Neuron (in vitro differentiated cells): ENCODE data around the gene IL23A.

Experiments
- H2AFZ ChIP-seq: one replicate; pipeline ENCODE4 v1.6.1; 2013; ENCODE audit warnings: low read depth, mild to moderate bottlenecking, inconsistent platforms, low read length, moderate library complexity
- H3K27me3 ChIP-seq: one replicate; pipeline ENCODE4 v1.6.1; 2013; ENCODE audit warnings: low read length; ENCODE audit not compliant: insufficient read depth
- H3K36me3 ChIP-seq: one replicate; pipeline ENCODE4 v1.6.1; 2013; ENCODE audit warnings: low read length; ENCODE audit not compliant: insufficient read depth
- H3K4me1 ChIP-seq: one replicate; pipeline ENCODE4 v1.6.1; 2013; ENCODE audit warnings: low read length; ENCODE audit not compliant: insufficient read depth
- H3K4me3 ChIP-seq: 2 replicates; pipeline ENCODE4 v1.5.1; 2013; ENCODE audit warnings: mild to moderate bottlenecking, low read length, moderate library complexity
- H3K9me3 ChIP-seq: one replicate; pipeline ENCODE4 v1.6.1; 2013; ENCODE audit warnings: low read length

Gene IL23A

DNA sequence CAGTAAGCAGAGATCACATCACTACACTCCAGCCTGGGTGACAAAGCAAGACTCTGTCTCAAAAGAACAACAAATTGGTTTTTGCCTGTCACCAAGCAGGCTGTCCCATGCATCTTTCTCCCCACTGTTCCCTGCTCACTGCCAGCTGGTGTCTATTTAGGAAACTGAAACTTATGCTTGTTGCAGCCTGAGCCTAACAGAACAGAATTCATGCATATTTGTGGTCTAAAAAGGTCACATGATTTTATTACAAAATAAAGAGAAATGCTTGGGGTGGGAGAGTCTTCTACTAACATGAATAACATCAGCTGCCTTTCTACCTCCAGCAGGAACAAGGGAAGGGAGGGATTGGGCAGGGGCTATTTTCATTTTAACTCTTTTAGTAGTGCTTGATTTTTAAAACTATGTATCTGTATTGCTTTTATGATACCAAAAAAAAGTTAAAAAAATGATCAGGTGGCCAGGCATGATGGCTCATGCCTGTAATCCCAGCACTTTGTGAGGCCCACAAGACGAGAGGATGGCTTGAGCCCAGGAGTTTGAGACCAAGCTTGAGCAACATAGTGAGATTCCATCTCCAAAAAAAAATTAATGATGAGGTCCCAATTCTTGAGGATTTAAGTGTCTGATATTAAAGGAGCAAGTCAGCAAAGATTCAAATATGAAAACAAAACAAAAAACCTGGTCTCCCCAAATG is 20.3 kb downstream of the IL23A start:
- H3K4me3 ChIP-seq, result peak overlapping the region; percentile 98

DNA sequence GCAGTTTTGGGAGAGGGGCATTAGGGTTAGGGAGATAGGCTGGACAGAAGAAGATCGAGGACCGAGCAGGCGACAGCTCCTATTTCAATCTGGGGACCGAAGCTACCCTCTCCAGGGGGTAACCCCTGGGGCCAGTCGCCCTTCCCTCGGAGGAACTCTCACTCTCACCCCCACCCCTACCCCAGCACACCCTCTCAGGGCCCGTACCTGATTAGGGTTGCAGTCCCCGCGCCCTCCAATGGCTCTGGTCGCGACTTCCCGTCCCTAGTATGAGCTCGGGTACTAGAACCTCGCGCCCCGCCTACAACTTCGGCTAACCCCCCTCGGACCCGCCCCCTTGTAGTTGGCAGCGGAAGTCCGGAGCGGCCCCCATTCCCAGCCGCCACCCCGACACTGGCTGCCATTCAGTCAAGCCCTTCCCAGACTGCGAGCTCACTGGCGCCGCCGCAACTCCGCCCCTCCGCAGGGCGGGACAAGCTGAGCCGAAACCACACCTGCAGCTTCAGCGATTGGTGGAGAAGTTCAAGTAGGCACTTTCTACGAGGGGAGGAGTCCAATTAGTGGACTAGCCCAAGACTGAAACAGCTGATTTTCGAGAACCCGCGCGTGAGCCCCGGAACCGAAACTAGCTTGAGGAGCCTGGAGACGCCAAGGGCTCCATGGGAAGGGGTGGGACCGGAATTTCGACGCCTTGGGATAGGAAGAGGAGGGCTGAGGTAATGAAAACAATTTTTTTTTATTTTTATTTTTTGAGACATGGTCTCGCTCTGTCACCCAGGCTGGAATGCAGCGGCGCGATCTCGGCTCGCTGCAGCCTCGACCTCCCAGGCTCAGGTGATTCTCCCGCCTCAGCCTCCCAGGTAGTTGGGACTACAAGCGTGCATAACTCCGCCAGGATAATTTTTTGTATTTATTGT is 21.4 kb downstream of the IL23A start, which contains the start of gene STAT2:
Gene STAT2, minus strand, starts transcription at position 257 of the 917 bp plus-strand sequence. CDS start 3,536 bp downstream, outside the sequence.
- H3K36me3 ChIP-seq, result peaks cover 12% of the 10 kb centered on the region
- H2AFZ ChIP-seq, result peak within 1 kb of the TSS; percentile 58
- H3K4me3 ChIP-seq, result peak within 1 kb of the TSS; percentile 98
- peaks cover 15% of the 10 kb centered on the region for H3K4me1 ChIP-seq
- no peaks in the 10 kb centered on the region for H3K9me3 ChIP-seq
- no peaks in the 10 kb centered on the region for H3K27me3 ChIP-seq

More for the DNA sequence above, 20.3 kb downstream of the IL23A start:
- no peaks in the 10 kb centered on the region for H3K27me3 ChIP-seq
- H3K9me3 ChIP-seq, result no peaks in the 10 kb centered on the region
- H3K4me1 ChIP-seq, result peaks cover 15% of the 10 kb centered on the region
- H3K36me3 ChIP-seq, result peaks cover 23% of the 10 kb centered on the region
- H2AFZ ChIP-seq, result no peak overlapping the region

DNA sequence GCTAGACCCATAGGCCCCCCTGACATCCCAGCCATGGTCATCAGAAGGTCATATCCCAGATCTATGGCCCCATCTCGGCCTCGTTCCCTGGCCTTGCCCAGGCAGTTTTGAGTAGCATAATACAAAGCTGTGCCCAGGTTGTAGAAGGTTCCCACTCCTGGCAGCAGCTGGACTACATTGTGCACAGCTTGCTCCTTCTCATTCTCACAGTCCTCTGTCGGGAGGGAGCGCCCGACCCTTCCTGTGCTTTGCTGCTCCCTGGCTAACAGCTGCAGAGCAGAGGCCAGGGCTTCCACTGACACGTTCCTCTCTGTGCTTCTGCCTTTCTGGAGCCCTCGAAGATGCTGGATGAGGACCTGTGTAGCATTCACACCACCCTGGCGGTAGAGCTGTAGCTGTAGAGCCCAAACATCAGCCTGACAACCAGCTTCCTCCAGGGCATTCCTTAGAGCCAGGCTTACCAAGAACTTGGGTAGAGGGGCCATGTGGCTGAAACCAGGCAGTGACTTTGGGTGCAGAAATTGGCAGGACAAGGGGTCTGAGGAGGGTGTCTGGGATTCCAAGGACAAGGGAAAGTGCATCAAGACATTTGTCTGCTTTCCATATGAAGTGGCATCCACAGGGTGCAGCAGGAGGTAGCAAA is 22.9 kb downstream of the IL23A start:
- H2AFZ ChIP-seq, result no peak overlapping the region
- H3K9me3 ChIP-seq, result no peaks in the 10 kb centered on the region
- H3K27me3 ChIP-seq, result no peaks in the 10 kb centered on the region
- no peaks in the 10 kb centered on the region for H3K36me3 ChIP-seq
- H3K4me1 ChIP-seq, result peaks cover 15% of the 10 kb centered on the region
- peak overlapping the region; percentile 98 for H3K4me3 ChIP-seq

DNA sequence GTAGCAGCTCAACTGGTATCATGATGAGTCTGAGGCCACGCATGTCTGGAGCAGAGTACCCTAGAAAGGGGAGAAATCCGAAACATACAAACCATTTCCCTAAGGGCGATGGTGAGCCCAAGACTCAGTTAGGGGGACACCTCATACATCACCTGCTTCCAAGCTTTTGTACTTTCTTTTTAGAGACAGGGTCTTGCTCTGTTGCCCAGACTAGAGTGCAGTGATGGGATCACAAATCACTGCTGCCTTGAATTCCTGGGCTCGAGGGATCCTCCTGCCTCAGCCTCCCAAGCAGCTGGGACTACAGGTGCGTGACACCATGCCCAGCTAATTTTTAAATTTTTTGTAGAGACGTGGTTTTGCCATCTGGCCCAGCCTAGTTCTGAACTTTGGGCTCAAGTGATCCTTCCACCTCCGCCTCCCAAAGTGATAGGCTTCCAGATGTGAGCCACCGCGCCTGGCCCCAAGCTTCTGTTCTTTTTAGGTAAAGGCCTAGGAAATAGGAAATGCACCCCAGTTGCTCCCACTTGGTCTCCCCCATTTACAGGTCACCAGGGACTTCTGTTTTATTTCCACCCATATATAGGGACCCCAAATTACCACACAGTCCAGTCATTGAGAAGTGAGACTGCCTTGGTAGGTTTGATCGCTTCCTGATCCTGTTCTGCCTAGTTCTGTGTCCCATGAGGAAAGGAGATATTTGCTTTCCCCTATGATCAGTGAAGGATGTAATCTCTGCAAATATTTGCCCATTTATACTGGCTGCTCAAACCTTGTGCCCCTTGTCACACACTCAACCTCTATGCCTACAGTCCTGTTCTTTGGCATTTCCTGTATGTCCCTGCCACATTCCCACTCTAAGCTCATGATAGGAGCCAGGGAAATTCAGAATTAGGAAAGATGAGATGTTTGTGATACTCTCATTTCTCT is 23.7 kb downstream of the IL23A start, which contains the start of gene APOF:
Gene APOF, minus strand, starts transcription at position 728 of the 930 bp plus-strand sequence. Its CDS starts 112 bp downstream, at position 616.
- H3K4me3 ChIP-seq, result no peak within 1 kb of the TSS

DNA sequence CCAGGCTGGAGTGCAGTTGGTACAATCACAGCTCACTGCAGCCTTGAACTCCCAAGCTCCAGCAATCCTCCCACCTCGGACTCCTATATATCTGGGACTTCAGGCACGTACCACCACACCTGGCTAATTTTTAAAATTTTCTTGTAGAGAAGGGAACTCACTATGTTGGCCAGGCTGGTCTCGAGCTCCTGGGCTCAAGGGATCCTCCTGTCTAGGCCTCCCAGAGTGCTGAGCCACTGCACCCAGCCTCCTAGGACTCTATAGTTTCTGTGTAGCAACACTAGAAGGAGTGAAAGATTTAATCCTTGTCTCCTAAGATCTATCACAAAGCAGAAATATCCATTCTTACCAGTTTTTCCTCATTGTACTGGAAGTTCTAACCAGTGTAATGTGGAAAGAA is 28.3 kb downstream of the IL23A start:
- H3K36me3 ChIP-seq, result no peaks in the 10 kb centered on the region
- H3K4me1 ChIP-seq, result no peaks in the 10 kb centered on the region
- no peaks in the 10 kb centered on the region for H3K27me3 ChIP-seq
- no peak overlapping the region for H3K4me3 ChIP-seq
- H2AFZ ChIP-seq, result no peak overlapping the region
- no peaks in the 10 kb centered on the region for H3K9me3 ChIP-seq

More for the DNA sequence above, 23.7 kb downstream of the IL23A start, which contains the start of gene APOF:
- Histone ChIP-seq H2AFZ (no peak within 1 kb of the TSS), H3K9me3 (no peaks in the 10 kb centered on the region), H3K27me3 (no peaks in the 10 kb centered on the region), H3K4me1 (peaks cover 15% of the 10 kb centered on the region), H3K36me3 (no peaks in the 10 kb centered on the region)

DNA sequence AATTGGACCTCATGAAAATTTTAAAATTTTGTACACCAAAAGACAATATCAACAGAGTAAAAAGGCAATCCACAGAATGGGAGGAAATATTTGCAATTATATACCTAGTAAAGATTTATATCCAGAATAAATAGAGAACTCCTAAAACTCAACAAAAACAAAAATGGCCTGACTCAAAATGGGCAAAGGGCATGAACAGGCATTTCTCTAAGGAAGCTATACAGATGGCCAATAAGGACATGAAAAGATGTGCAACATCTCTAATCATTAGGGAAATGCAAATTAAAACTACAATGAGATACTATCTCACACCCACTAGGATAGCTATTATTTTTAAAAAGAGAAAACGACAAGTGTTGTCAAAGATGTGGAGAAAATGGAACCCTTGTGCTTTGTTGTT is 34.8 kb downstream of the IL23A start:
- Histone ChIP-seq H3K9me3 (no peaks in the 10 kb centered on the region), H3K4me1 (peaks cover 8% of the 10 kb centered on the region), H2AFZ (no peak overlapping the region), H3K27me3 (no peaks in the 10 kb centered on the region), H3K4me3 (no peak overlapping the region), H3K36me3 (no peaks in the 10 kb centered on the region)

DNA sequence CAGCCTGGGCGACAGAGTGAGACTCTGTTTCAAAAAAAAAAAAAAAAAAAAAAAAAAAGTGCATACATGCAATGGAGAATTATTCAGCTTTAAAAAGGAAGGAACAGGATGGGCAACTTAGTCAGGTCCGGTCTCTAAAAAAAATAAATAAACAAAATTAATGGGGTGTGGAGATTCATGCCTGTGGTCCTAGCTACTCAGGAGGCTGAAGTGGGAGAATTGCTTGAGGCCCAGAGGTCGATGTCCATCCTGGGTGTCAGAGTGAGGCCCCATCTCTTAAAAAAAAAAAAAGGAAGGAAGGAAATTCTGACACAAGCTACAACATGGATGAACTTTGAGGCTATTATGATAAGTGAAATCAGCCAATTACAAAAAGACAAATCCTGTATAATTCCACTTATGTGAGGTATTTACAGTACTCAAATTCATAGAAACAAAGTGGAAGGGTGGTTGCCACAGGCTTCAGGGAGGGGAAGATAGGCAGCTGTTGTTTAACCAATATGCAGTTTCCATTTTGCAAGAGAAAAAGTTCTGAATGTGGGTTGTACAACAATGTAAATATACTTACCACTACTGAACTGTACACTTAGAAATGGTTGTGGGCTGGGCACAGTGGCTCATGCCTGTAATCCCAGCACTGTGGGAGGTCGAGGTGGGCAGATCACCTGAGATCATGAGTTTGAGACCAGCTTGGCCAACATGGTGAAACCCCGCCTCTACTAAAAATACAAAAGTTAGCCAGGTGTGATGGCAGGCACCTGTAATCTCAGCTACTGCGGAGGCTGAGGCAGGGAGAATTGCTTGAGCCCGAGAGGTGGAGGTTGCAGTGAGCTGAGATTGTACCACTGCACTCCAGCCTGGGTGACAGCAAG is 36.3 kb downstream of the IL23A start:
- Histone ChIP-seq H3K36me3 (no peaks in the 10 kb centered on the region), H3K9me3 (no peaks in the 10 kb centered on the region), H3K27me3 (no peaks in the 10 kb centered on the region), H3K4me1 (peaks cover 8% of the 10 kb centered on the region), H3K4me3 (no peak overlapping the region), H2AFZ (no peak overlapping the region)

DNA sequence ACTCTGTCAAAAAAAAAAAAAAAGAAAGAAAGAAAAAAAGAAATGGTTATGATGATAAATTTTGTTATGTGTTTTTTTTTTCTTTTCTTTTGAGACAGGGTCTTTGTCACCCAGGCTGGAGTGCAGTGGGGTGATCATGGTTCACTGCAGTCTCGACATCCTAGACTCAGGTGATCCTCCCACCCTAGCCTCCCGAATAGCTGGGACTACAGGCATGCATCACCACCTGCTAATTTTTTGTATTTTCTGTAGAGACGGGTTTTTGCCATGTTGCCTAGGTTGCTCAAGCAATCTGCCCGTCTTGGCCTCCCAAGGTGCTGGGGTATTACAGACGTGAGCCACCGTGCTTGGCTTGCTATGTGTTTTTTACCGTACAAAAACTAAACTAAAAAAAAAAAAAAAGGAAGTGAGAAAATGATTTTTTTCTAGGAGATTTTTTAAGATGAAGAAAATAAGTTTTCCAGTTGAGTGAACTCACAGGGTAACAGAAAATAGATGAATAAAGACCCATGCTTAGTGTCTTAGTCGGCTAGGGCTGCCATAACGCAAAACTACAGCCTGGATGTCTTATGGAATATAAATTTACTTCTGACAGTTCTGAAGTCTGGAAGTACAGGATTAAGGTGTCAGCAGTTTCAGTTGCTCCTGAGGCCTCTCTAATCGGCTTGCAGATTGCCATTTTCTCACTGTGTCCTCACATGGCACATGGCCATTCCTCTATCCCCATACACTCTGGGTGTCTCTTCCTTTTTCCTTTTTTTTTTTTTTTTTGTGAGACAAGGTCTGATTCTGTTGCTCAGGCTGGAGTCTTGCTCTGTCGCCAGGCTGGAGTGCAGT is 37.1 kb downstream of the IL23A start:
- Histone ChIP-seq H3K36me3 (no peaks in the 10 kb centered on the region), H3K4me1 (peaks cover 8% of the 10 kb centered on the region), H2AFZ (no peak overlapping the region), H3K27me3 (no peaks in the 10 kb centered on the region), H3K4me3 (no peak overlapping the region), H3K9me3 (no peaks in the 10 kb centered on the region)

DNA sequence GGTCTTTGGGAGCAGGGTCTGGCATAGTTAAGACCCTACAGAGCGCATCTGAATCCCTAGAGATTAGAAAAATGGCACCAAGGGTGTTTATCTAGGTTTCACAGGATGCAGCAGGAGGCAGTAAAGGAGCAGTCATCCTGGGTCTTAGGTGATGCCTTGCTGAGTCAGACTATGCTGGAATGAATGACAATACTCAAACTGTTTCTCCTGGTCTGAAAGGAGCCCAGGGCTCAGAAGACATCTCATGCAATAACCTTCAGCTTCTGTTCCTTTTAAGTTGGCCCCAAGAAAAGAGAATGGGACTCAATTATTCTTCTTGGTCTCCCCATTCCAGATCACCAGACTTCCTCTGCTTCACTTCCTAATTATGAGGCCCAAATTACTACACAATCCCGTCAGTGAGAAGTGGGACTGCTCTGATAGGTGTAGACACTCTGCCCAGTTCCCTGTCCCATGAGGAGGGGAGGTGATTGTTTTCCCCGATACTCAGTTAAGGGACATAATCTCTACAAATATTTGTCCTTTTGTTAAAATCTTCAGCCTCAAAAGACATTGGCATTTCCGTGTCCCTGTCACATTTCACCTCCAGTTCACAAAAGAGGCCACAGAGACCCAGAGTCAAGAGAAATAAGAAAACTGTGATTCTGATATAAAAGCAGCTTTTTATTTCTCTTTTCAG is 38.8 kb downstream of the IL23A start:
- peaks cover 8% of the 10 kb centered on the region for H3K4me1 ChIP-seq
- no peaks in the 10 kb centered on the region for H3K27me3 ChIP-seq
- no peak overlapping the region for H3K4me3 ChIP-seq
- H3K36me3 ChIP-seq, result no peaks in the 10 kb centered on the region
- peak overlapping the region; percentile 64 for H2AFZ ChIP-seq
- H3K9me3 ChIP-seq, result no peaks in the 10 kb centered on the region

DNA sequence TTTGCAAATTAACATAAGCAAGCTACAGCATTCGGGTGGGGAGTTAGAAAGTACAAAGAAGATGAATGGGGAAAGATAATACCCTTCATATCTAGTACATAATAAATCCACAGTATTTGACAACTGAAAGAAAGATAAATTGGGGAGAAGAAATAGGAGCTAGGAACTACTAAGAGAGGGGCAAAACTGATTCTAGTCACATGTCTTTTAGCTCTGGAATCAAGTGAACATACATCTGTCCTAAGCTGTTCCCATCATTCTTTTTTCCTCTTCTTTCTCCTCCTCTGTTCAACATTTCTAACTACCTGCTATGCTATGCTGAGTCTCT is 39.3 kb downstream of the IL23A start:
- Histone ChIP-seq H3K36me3 (no peaks in the 10 kb centered on the region), H3K9me3 (no peaks in the 10 kb centered on the region), H3K27me3 (no peaks in the 10 kb centered on the region), H3K4me1 (peaks cover 8% of the 10 kb centered on the region), H3K4me3 (no peak overlapping the region), H2AFZ (peak overlapping the region; percentile 64)
